Measurements from ENCODE around the gene CEBPG.

- TF ChIP-seq, protein P1, sequence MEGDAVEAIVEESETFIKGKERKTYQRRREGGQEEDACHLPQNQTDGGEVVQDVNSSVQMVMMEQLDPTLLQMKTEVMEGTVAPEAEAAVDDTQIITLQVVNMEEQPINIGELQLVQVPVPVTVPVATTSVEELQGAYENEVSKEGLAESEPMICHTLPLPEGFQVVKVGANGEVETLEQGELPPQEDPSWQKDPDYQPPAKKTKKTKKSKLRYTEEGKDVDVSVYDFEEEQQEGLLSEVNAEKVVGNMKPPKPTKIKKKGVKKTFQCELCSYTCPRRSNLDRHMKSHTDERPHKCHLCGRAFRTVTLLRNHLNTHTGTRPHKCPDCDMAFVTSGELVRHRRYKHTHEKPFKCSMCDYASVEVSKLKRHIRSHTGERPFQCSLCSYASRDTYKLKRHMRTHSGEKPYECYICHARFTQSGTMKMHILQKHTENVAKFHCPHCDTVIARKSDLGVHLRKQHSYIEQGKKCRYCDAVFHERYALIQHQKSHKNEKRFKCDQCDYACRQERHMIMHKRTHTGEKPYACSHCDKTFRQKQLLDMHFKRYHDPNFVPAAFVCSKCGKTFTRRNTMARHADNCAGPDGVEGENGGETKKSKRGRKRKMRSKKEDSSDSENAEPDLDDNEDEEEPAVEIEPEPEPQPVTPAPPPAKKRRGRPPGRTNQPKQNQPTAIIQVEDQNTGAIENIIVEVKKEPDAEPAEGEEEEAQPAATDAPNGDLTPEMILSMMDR (IDR thresholded peaks at IDR 0.05): no peak
- no peak for TF ChIP-seq POLR2A (IDR thresholded peaks at IDR 0.05)
These were observed 39.9 kb upstream of the CEBPG start for GRCh38 chr19:33333642-33334041.
